ENCODE measurements around the gene RADIL.
A peak's percentile ranks its signal among the peaks of the same experiment; 100 is the strongest.

The RADIL gene

DNA sequence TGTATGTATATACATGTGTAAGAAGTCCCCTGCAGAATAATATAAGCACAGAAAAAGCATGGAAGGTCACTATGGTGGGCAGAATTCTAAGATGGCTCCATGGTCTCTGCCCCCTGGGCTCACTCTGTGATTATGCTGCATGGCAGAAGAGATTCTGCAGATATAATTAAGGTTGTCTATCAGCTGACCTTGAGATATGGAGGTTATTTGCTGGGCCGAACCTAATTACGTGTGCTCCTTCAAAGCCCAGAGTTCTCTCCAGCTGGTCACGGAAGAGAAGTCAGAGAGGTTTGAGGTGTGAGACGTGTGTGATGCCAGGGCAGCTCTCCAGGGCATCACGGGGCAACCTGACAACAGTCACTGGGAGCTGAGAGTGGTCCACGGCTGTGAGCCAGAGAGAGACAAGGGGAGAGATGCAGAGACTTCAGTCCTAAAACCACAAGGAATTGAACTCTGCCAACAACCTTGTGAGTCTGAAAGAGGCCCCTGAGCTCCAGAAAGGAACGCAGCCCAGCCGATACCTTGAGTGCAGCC is 33.2 kb downstream of the RADIL start:
- Mint-ChIP-seq H3K27me3 (peaks cover 16% of the 10 kb centered on the region), H3K36me3 (no peaks in the 10 kb centered on the region)

DNA sequence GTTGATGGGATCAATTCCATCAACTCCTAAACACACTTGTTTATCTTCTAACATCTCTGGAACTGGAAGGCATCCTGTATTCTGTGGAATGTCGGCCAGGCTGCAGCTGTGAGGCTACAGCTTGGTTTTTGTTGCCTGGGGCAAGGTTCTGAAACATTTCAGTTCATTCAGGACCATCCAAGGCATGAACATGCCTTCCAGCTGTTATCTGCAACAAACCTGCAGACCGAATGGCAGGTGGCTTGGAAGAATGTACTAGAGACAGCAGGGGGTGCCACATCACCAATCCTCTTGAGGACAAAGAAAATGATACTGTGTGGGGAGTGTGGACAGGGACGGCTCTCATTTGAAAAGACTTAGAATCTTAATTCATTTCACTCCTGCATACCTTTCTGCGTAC is 34.1 kb downstream of the RADIL start:
- Mint-ChIP-seq H3K4me1 (peaks cover 5% of the 10 kb centered on the region), H3K9me3 (no peaks in the 10 kb centered on the region), H3K36me3 (no peaks in the 10 kb centered on the region), H3K27ac (no peak overlapping the region), H3K27me3 (peaks cover 21% of the 10 kb centered on the region), H3K4me3 (no peak overlapping the region)
- DNase-seq, result peak; percentile 50
- CTCF ChIA-PET, result interaction anchor here (0.7 to 3.3 kb wide), 4 partner anchors 34 to 236 kb away, joined by 3 to 14 read pairs (median 6); partner anchors contain the start of gene RADIL

More for the DNA sequence above, 33.2 kb downstream of the RADIL start:
- Mint-ChIP-seq H3K4me3 (no peak overlapping the region), H3K27ac (no peak overlapping the region), H3K9me3 (no peaks in the 10 kb centered on the region), H3K4me1 (peaks cover 5% of the 10 kb centered on the region)
- DNase-seq, result no peak
- CTCF ChIA-PET, result interaction anchor here (1.1 to 3.3 kb wide), 3 partner anchors 33 to 235 kb away, joined by 3 to 14 read pairs (median 10); partner anchors contain the start of gene RADIL

DNA sequence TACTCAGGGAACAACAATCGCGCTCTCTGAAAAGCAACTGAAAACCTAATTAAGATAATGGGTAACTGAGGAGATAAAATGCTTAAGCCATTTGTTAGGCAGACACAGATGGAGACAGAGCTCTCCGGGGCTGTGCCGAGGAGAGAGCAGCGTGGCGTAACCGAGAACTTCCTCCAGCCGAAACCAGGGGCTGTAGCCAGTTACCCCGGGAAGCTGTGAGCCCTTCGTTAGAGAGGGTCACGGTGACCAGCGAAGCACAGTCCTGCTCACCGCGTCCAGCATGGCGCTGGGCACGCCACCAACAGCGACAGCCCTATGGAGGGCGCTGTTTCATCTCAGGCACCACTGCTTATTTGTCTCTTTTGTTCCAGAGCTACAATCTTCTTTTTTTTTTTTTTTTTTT is 37.8 kb downstream of the RADIL start:
- Mint-ChIP-seq H3K4me3 (no peak overlapping the region), H3K27ac (no peak overlapping the region)

DNA sequence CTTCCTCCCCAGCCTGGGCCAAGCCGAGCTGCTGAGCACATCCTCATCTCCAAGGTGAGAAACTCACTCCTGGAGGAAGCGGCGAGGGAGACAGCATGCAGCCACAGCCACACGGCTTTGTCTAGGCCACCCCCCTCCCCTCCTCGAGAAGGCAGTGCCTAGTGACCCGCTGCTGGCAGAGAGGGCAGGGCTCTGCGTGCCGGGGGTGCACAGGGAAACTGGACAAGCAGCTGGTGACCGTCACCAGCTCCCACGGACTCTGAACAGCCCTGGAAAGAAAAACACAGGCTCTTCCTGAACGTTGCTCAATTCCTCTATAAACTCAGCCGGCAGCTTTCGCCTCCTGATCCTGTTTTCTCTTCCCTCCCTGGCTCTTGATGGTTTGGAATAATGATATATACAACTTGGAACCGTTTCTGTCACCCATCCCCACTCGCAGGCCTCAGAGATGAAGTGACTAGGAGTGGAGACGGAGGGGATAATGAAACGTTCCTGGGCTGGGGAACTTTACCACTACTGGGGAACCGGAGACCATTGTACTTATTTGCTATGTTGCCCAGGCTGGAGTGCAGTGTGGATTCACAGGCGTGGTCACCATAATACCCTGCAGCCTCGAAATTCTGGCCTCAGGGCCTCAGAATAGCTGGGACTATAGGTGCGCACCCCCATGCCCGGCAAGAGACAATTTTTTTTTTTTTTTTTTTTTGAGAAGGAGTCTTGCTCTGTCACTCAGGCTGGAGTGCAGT is 41.0 kb downstream of the RADIL start:
- Mint-ChIP-seq H3K36me3 (no peaks in the 10 kb centered on the region), H3K4me1 (no peaks in the 10 kb centered on the region), H3K4me3 (no peak overlapping the region), H3K9me3 (no peaks in the 10 kb centered on the region), H3K27me3 (peaks cover 8% of the 10 kb centered on the region), H3K27ac (no peak overlapping the region)
- CTCF ChIA-PET, result interaction anchor here (1.4 kb wide), 1 partner anchor 243 kb away, joined by 3 read pairs; no protein-coding TSS in a partner anchor
- no peak for DNase-seq

More for the DNA sequence above, 37.8 kb downstream of the RADIL start:
- CTCF ChIA-PET, result interaction anchor here (1.1 kb wide), 1 partner anchor 239 kb away, joined by 5 read pairs; no protein-coding TSS in a partner anchor
- H3K27me3 Mint-ChIP-seq, result peaks cover 17% of the 10 kb centered on the region
- no peak for DNase-seq
- H3K4me1 Mint-ChIP-seq, result no peaks in the 10 kb centered on the region
- H3K9me3 Mint-ChIP-seq, result no peaks in the 10 kb centered on the region
- H3K36me3 Mint-ChIP-seq, result no peaks in the 10 kb centered on the region

DNA sequence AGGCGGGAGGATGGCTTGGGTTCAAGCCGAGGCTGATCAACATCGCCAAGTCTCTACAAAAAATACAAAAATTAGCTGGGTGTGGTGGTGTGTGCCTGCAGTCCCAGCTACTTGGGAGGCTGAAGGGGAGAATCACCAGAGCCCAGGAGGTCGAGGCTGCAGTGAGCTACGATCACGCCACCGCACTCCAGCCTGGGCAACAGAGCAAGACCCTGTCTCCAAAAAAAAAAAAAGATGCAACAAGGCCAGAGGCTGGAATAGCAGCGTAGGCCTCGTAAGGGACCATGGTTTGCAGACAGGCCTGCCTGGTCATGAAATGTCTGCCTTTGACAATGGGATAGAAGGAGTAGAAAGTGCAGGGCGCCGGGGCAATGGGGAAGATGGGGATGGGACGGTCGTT is 41.7 kb downstream of the RADIL start:
- CTCF ChIA-PET, result interaction anchor here (1.4 kb wide), 1 partner anchor 243 kb away, joined by 3 read pairs; no protein-coding TSS in a partner anchor
- Mint-ChIP-seq H3K27ac (no peak overlapping the region), H3K4me1 (no peaks in the 10 kb centered on the region), H3K36me3 (no peaks in the 10 kb centered on the region), H3K4me3 (no peak overlapping the region), H3K9me3 (no peaks in the 10 kb centered on the region), H3K27me3 (peaks cover 8% of the 10 kb centered on the region)
- DNase-seq, result no peak

DNA sequence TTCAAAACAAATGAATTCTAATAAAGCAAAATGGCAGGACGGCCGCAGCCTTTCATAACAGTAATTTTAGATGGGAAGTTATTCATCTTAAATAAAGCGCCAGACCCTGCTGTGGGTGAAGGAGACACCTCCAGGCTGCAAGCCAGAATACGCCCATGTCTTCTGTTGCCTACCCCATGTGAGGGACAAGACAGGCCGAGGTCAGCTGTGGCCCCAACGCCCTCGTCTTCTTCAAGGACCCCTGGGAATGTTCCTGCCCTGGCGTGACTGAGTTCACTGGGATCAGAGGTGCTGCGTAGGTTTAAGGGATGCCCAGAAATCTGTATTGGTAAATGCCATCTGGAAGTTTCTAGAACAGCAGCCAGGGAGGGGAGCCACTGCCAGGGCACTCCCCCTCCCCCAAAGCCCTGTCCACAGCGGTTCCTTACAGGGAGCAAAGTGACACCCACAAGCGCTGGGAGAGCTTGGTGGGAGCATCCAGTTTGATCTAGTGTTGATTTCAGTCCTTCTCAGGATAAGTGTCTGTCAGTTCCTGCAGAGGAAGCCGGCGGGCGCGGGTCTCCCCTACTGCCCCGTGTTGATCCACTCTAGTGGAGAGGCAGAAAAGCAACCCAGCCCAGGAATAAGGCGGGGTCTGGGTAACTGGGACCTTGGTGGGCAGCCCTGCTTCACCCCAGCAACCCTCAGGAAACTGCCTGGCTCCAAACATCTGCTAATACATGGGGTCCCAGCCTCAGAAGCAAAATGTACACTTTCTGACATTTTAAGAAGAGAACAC is 42.3 kb downstream of the RADIL start:
- H3K4me1 Mint-ChIP-seq, result no peaks in the 10 kb centered on the region
- no peak for DNase-seq
- no peaks in the 10 kb centered on the region for H3K36me3 Mint-ChIP-seq
- H3K27me3 Mint-ChIP-seq, result peaks cover 5% of the 10 kb centered on the region
- H3K4me3 Mint-ChIP-seq, result no peak overlapping the region
- CTCF ChIA-PET, result no interaction called here
- H3K27ac Mint-ChIP-seq, result no peak overlapping the region
- H3K9me3 Mint-ChIP-seq, result no peaks in the 10 kb centered on the region

DNA sequence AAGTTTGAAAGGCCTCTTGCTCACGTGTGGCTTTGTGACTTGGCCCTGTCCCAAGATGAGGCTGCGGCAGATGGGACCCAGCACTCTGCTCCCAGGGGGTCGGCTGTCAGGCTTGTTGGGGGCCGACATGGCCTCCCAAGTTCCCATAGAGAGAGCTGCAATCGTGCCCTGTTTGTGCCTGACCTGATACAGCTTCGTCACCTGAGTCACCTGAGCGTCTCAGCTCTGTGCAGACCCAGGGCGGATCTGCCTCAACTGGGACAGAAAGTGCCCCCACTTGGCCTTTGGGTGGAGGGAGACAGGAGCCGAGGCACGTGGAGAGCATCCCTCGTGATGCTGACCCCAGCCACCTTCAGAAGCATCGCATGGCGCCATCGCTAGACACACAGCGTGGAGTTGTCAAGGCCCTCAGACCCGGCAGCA is 43.4 kb downstream of the RADIL start:
- CTCF ChIA-PET, result no interaction called here
- Mint-ChIP-seq H3K9me3 (no peaks in the 10 kb centered on the region), H3K4me3 (no peak overlapping the region), H3K27ac (no peak overlapping the region), H3K27me3 (peaks cover 3% of the 10 kb centered on the region), H3K36me3 (no peaks in the 10 kb centered on the region), H3K4me1 (no peaks in the 10 kb centered on the region)
- no peak for DNase-seq

DNA sequence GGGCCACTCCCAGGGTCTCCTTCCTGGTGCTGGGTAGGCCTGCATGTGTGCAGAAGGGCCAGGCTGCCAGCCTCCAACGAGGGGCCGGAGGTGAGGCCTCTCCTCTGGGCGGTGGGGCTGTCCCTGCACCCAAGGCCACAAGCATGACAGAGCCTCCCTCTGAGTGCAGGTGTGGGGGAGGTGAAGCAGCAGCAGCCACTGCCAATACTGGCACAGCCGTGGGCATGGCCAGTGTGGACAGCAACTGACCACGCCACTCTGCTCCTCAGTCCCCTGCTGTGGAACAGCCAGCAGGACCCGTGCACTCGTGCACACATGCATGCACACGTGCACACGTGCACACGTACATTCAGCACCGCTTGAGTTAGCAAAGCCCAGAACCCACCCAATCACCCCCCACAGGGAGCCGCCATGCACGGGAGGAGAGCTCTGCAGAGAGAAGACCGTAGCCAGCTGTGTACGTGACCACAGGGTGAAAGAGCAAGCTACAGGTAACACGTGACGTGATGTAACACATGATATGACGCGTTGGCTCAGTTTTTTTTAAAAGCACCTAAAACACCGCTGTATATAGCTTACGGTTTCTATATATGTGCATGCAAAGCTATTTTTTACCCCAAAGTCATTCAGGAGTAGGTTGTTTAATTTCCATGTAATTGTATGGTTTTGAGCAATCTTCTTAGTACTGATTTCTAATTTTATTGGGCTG is 44.7 kb downstream of the RADIL start:
- CTCF ChIA-PET, result no interaction called here
- Mint-ChIP-seq H3K9me3 (no peaks in the 10 kb centered on the region), H3K27ac (no peak overlapping the region), H3K4me1 (no peaks in the 10 kb centered on the region), H3K27me3 (no peaks in the 10 kb centered on the region), H3K36me3 (no peaks in the 10 kb centered on the region), H3K4me3 (no peak overlapping the region)
- DNase-seq, result no peak

DNA sequence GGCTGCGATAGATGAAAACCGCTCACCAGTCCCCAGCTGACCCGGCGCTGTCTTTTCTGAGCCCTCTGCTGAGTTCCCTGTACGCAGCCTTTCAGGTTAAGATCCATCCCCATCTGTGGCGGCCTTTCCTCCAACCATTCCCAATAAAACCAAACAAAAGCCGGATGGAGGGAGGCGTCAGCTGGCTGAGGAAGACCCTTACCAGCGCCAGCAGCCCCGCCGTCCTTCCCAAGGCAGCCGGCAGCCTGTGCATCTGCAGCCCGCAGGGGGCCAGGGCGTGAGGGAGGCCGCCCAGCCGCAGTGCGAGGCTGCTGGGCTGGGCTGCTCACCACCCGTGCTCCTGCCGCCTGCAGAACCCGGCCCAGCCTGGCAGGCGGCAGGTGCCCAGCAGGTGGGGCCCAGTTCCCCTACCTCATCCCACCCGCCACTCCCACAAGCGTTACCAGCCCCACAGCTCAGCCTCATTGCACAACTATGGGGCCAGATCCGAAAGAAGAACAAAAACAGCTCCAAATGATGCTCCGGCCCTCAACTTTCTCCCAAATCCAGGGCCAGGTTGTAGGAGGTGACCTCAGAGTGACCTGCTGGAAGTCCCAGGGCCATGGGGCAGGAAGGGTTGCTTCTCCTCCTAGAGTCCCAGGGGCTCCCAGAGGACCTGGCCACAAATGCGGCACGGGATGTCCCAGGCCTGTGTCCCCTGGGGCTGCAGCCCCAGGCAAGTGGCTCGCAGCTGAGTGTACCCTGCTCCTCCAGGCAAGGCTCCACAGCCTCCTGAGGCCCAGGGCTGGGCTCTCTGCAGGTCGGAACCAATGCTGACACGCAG is 45.5 kb downstream of the RADIL start:
- CTCF ChIA-PET, result no interaction called here
- Mint-ChIP-seq H3K27me3 (no peaks in the 10 kb centered on the region), H3K27ac (no peak overlapping the region), H3K4me3 (no peak overlapping the region), H3K9me3 (no peaks in the 10 kb centered on the region), H3K4me1 (no peaks in the 10 kb centered on the region), H3K36me3 (no peaks in the 10 kb centered on the region)
- DNase-seq, result no peak

DNA sequence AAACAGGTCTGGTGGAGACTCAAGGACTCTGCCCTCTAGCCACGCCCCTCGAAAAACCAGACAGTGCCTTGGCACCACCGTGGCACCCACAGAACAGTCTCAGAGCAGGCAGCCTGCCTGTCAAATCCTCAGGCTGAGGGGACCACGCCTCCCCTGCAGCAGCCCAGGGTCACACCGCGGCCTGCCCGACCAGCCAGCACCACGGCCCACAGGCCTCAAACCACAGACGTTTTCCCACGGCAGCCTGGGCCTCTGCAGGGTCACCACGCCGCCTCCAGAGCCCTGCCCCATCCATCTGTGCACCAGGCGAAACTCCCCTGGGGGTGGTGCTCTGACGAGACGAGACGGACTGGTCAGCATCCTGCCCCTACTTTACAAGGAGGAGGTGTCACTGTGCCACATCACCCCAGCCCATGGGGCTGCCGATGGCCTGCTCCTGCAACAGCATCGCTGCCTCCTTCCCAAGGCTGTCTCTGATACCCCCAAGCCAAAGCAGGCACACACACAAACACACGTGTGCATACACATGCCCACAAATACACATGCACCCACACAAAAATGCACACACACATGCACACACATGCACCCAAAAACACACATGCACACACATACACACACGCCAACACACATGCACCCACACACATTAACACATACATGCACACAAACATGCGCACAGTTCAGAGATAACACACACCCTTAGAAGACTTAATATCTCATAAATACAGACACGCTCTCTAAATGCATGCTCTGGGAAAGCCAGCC is 46.3 kb downstream of the RADIL start:
- Mint-ChIP-seq H3K27me3 (no peaks in the 10 kb centered on the region), H3K4me1 (no peaks in the 10 kb centered on the region), H3K4me3 (no peak overlapping the region), H3K9me3 (no peaks in the 10 kb centered on the region), H3K36me3 (no peaks in the 10 kb centered on the region), H3K27ac (no peak overlapping the region)
- CTCF ChIA-PET, result no interaction called here
- DNase-seq, result no peak

DNA sequence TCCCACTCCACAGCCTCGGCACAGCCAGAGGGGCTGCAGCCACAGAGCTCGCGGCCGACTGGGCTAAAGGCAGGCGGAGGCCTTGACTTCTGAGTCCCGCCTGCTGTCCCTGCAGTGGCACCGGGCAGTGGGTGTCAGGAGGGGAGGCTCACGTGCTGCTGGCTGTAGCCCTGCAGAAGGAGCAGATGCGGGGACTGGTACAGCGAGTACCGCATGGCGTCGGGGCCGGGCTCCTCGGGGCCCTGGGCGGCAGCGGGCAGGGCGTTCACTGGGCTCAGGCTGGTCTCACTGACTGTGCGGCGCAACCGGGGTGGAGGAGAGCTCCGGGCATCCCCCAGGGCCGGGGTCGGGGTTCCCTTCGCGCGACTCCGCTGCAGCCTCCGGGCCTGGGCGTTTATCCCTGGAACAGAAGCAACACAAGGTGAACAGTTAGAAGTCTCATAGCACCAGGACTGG is 47.3 kb downstream of the RADIL start:
- DNase-seq, result no peak
- Mint-ChIP-seq H3K4me3 (no peak overlapping the region), H3K27ac (no peak overlapping the region), H3K9me3 (no peaks in the 10 kb centered on the region), H3K27me3 (no peaks in the 10 kb centered on the region), H3K36me3 (no peaks in the 10 kb centered on the region), H3K4me1 (no peaks in the 10 kb centered on the region)
- CTCF ChIA-PET, result no interaction called here

DNA sequence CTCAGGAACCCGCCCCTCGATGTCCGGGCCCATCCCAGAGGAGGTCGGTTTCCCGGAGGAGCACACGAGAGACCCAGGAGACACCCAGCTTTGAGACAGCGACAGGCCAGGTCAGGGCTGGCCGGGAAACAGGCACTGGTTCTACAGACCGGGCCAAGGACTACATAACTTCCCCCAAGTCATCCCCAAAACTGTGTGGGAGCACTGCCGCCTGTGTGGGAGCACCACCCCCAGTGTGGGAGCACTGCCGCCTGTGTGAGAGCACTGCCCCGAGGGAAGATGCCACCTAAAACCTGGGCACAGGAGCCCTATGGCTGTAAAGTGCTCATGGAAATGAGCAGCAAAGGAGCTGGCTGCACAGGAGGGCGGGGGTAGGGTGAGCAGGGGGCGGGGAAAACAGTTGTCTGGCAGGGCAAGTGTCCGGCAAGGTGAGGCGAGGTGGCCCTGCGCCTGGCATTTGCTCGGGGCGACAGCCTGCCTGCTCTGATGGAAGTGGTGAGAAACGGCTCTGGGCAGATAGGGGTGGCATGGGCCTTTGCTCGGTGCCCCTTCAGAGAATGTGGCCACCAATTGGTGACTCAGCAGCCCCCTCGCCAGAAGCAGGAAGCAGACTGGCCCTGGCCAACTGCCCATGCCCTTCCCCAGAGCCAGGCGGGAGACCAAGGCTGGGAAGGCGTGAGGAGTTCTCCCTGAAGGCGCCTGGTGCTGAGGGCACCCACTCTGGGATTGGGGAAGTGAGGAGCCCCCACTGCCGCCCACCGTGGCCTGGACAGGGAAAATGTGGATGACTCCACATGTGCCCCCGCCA is 47.9 kb downstream of the RADIL start:
- no peak for DNase-seq
- Mint-ChIP-seq H3K27ac (no peak overlapping the region), H3K27me3 (no peaks in the 10 kb centered on the region), H3K36me3 (no peaks in the 10 kb centered on the region), H3K4me3 (no peak overlapping the region), H3K4me1 (no peaks in the 10 kb centered on the region), H3K9me3 (no peaks in the 10 kb centered on the region)
- CTCF ChIA-PET, result no interaction called here

All from activated naive CD4-positive, alpha-beta T cell treated with anti-CD3 and anti-CD28 coated beads, Interleukin-2, amount 10 ng/mL, durations not matched to agents 7 days and 5 days (primary cell).